HCT116 (cell line): ENCODE measurements around the gene ABCA8.

Experiments used
- CTCF ChIP-seq, 3 experiments: fragments of 200-600 bp in 1 of 3; sonication (generic) in 1 of 3; IDR thresholded peaks in 2 of 3; conservative IDR thresholded peaks in 1 of 3; 2 replicates each; pipeline ENCODE4 v1.5.1; 2012 to 2017; ENCODE audit warnings: low read depth in 2 of 3, low read length in 2 of 3, antibody characterized with exemption in 1 of 3, borderline replicate concordance in 1 of 3, control low read depth in 1 of 3, mild to moderate bottlenecking in 1 of 3, mixed read lengths in 1 of 3, mixed run types in 1 of 3, moderate library complexity in 1 of 3; ENCODE audit not compliant: insufficient read depth in 1 of 3
- ELF1 ChIP-seq: IDR thresholded peaks from 2 replicates; pipeline ENCODE4 v1.6.1; 2012; ENCODE audit warnings: low read depth, borderline replicate concordance
- EZH2phosphoT487 ChIP-seq: fragments of 200-600 bp; IDR thresholded peaks from 2 replicates; pipeline ENCODE4 v1.6.1; 2018; ENCODE audit warnings: antibody characterized with exemption, borderline replicate concordance
- JUND ChIP-seq: IDR thresholded peaks from 2 replicates; pipeline ENCODE4 v1.6.1; 2012
- RAD21 ChIP-seq: IDR thresholded peaks from 2 replicates; pipeline ENCODE4 v1.6.1; 2012; ENCODE audit warnings: low read depth, mild to moderate bottlenecking
- SP1 ChIP-seq: IDR thresholded peaks from 2 replicates; pipeline ENCODE4 v1.6.1; 2012; ENCODE audit warnings: low read depth
- TF ChIP-seq, protein P1 (sequence below): IDR thresholded peaks from 2 replicates; pipeline ENCODE4 v1.6.1; 2011; ENCODE audit warnings: mild to moderate bottlenecking, low read length, moderate library complexity; ENCODE audit not compliant: insufficient replicate concordance; ENCODE audit errors: extremely low read depth

DNA sequence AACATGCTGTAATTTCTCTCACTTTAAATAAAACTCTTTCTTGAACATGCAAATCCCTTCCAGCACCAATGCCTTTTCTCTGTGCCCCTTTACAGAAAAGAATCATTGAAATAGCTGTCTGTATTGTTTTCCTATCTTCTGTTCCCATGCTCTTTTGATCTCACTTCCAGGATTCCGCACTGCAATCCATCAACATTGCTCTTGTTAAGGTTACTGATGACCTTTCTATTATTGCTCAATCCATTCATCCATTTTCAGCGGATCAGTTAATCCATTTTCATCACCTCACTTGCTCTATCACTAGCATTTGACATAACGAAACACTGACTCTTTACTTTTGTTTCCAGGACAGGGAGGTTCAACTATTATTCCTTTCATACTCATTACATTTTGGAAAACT is 130.5 kb downstream of the ABCA8 start:
- TF ChIP-seq SP1 (no peak), CTCF (IDR thresholded peaks at IDR 0.05 in 2 of 3, conservative IDR thresholded peaks at IDR 0.05 in 1 of 3; ENCODE audit: borderline replicate concordance in 1 of 3, insufficient read depth in 1 of 3, low read depth in 2 of 3, low read length in 2 of 3) (no peak), JUND (no peak), EZH2phosphoT487 (no peak), ELF1 (no peak), RAD21 (no peak)
- TF ChIP-seq, protein P1, sequence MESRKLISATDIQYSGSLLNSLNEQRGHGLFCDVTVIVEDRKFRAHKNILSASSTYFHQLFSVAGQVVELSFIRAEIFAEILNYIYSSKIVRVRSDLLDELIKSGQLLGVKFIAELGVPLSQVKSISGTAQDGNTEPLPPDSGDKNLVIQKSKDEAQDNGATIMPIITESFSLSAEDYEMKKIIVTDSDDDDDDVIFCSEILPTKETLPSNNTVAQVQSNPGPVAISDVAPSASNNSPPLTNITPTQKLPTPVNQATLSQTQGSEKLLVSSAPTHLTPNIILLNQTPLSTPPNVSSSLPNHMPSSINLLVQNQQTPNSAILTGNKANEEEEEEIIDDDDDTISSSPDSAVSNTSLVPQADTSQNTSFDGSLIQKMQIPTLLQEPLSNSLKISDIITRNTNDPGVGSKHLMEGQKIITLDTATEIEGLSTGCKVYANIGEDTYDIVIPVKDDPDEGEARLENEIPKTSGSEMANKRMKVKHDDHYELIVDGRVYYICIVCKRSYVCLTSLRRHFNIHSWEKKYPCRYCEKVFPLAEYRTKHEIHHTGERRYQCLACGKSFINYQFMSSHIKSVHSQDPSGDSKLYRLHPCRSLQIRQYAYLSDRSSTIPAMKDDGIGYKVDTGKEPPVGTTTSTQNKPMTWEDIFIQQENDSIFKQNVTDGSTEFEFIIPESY, result no peak
